K562 (cell line): ENCODE results near the gene FABP3.

Experiments
- BHLHE40 ChIP-seq: IDR thresholded peaks from 2 replicates; pipeline ENCODE4 v1.6.1; 2011; ENCODE audit warnings: low read length, improper control_type of control experiment
- HEY1 ChIP-seq: fragments of 250-450 bp; sonication (Bioruptor Pico); IDR thresholded peaks from 2 replicates; pipeline ENCODE4 v1.5.0; 2020; ENCODE audit warnings: mild to moderate bottlenecking, moderate library complexity, borderline replicate concordance
- NR2C2 ChIP-seq, 2 experiments: fragments of 200-800 bp in 1 of 2; sonication (Bioruptor generic) in 1 of 2; sonication (generic) in 1 of 2; formaldehyde crosslinking in 1 of 2; IDR thresholded peaks; 2 replicates each; pipeline versions ENCODE4 v1.6.1 to v1.8.0; 2016 to 2022; ENCODE audit warnings: mild to moderate bottlenecking in 1 of 2, missing compliant biosample characterization in 1 of 2, missing genetic modification characterization in 1 of 2, missing genetic modification reagents in 1 of 2
- POLR2A ChIP-seq: fragments of 450-650 bp; conservative IDR thresholded peaks from 2 replicates; pipeline ENCODE4 v1.6.1; 2016
- ZNF644 ChIP-seq: fragments of 200-800 bp; sonication (Bioruptor generic); IDR thresholded peaks from 2 replicates; pipeline ENCODE4 v1.6.1; 2016; ENCODE audit warnings: low read depth, missing genetic modification characterization, missing compliant biosample characterization
- TF ChIP-seq, protein P1 (sequence below): sonication (generic); formaldehyde crosslinking; IDR thresholded peaks from 2 replicates; pipeline ENCODE4 v1.9.0; 2022; ENCODE audit warnings: mild to moderate bottlenecking, missing genetic modification reagents
- TF ChIP-seq, protein P2 (sequence below), 3 experiments: IDR thresholded peaks in 2 of 3; conservative IDR thresholded peaks in 1 of 3; 2 replicates each; pipeline ENCODE4 v1.5.1; 2011 to 2012; ENCODE audit warnings: low read length in 3 of 3, mild to moderate bottlenecking in 3 of 3, control low read depth in 2 of 3, improper control_type of control experiment in 1 of 3, inconsistent platforms in 1 of 3, low read depth in 1 of 3, mixed read lengths in 1 of 3, moderate library complexity in 1 of 3; ENCODE audit not compliant: insufficient read depth in 2 of 3

DNA sequence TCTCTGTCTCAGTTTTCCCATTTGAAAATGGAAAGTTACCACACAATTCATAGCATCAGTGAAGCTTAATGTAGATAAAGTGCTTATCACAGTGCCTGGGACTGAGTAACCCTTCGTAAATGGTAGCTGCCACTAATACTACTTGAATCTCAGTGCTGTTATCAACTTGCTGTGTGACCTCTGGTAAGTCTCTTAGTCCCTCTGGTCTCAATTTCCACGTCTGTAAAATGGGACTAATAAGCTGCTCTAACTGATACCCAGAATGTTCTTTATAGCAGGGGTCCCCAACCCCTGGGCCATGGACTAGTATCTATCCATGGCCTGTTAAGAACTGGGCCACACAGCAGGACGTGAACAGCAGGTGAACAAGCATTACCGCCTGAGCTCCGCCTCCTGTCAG, 47.8 kb upstream of the FABP3 start:
- TF ChIP-seq, protein P1, sequence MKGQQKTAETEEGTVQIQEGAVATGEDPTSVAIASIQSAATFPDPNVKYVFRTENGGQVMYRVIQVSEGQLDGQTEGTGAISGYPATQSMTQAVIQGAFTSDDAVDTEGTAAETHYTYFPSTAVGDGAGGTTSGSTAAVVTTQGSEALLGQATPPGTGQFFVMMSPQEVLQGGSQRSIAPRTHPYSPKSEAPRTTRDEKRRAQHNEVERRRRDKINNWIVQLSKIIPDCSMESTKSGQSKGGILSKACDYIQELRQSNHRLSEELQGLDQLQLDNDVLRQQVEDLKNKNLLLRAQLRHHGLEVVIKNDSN (CRISPR knock-in tag): no peak
- TF ChIP-seq BHLHE40 (no peak), HEY1 (CRISPR knock-in tag) (no peak), NR2C2 (CRISPR knock-in tag; IDR thresholded peaks at IDR 0.05) (no peak), NR2C2 (tag; IDR thresholded peaks at IDR 0.05) (no peak), ZNF644 (tag) (no peak), POLR2A (no peak)
- TF ChIP-seq, protein P2, sequence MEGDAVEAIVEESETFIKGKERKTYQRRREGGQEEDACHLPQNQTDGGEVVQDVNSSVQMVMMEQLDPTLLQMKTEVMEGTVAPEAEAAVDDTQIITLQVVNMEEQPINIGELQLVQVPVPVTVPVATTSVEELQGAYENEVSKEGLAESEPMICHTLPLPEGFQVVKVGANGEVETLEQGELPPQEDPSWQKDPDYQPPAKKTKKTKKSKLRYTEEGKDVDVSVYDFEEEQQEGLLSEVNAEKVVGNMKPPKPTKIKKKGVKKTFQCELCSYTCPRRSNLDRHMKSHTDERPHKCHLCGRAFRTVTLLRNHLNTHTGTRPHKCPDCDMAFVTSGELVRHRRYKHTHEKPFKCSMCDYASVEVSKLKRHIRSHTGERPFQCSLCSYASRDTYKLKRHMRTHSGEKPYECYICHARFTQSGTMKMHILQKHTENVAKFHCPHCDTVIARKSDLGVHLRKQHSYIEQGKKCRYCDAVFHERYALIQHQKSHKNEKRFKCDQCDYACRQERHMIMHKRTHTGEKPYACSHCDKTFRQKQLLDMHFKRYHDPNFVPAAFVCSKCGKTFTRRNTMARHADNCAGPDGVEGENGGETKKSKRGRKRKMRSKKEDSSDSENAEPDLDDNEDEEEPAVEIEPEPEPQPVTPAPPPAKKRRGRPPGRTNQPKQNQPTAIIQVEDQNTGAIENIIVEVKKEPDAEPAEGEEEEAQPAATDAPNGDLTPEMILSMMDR (IDR thresholded peaks at IDR 0.05 in 2 of 3, conservative IDR thresholded peaks at IDR 0.05 in 1 of 3; ENCODE audit: insufficient read depth in 2 of 3, low read depth in 1 of 3, low read length in 3 of 3): no peak
